ENCODE data around the gene ZNF292.
"Not testable (repeated sequence)": the region's sequence is repeated elsewhere in the genome, so short reads cannot be mapped to it uniquely, and the experiment has no call there.

Gene ZNF292

DNA sequence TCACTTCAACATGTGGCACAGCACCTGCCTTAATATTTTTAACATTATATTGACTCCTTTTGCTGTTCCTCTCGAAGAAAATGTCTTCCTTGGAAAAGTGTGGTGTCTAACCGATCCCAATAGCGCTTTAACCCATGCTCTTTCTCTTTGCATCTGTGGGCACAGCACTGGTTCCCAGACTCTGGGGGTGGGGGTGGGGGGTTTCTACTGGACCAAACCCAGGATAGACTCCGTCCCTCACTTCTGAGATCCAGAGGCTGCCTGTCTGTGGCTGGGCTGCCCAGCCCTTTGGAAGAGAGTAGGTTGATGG lies 3.9 kb upstream of the ZNF292 start:
- CTCF ChIA-PET = no interaction called here
- peak overlapping the region; percentile 84 for H3K4me3 Mint-ChIP-seq
- H3K4me1 Mint-ChIP-seq = peaks cover 31% of the 10 kb centered on the region
- no peaks in the 10 kb centered on the region for H3K9me3 Mint-ChIP-seq
- DNase-seq = no peak
- peaks cover 17% of the 10 kb centered on the region for H3K27me3 Mint-ChIP-seq
- H3K36me3 Mint-ChIP-seq = peaks cover 4% of the 10 kb centered on the region
- peak overlapping the region; percentile 97 for H3K27ac Mint-ChIP-seq

GRCh38 chr6:87151781-87152525 lies 3.4 kb upstream of the ZNF292 start:
- peaks cover 36% of the 10 kb centered on the region for H3K4me1 Mint-ChIP-seq
- peak overlapping the region; percentile 84 for H3K4me3 Mint-ChIP-seq
- DNase-seq = peak; percentile 78
- peaks cover 9% of the 10 kb centered on the region for H3K36me3 Mint-ChIP-seq
- no peaks in the 10 kb centered on the region for H3K9me3 Mint-ChIP-seq
- peaks cover 14% of the 10 kb centered on the region for H3K27me3 Mint-ChIP-seq
- peak overlapping the region; percentile 97 for H3K27ac Mint-ChIP-seq
- CTCF ChIA-PET = no interaction called here

DNA sequence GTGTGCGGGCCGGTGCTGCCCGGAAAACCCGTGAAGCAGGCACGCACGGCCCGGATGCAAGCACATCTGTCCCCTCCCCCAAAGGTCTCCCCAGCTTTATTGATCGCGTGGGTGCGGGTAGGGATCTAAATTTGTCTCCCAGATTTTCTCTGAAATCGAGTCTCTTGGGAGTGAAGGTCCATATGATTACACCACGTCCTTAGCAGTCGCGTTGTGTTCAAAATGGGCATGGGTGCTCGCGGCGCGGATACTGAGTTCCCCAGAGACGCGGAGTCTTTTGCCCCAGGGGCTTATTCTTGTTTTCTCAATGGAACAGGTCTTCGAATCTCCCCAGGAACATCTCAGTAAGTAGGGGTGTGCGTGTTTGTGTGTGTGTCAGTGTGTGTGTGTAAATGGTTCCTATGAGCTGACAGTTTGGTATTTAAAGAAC lies 2.8 kb upstream of the ZNF292 start:
- Mint-ChIP-seq H3K4me1 (peaks cover 38% of the 10 kb centered on the region), H3K27ac (peak overlapping the region; percentile 97), H3K4me3 (peak overlapping the region; percentile 84), H3K36me3 (peaks cover 10% of the 10 kb centered on the region), H3K9me3 (no peaks in the 10 kb centered on the region), H3K27me3 (peaks cover 12% of the 10 kb centered on the region)
- CTCF ChIA-PET = no interaction called here
- DNase-seq = no peak

DNA sequence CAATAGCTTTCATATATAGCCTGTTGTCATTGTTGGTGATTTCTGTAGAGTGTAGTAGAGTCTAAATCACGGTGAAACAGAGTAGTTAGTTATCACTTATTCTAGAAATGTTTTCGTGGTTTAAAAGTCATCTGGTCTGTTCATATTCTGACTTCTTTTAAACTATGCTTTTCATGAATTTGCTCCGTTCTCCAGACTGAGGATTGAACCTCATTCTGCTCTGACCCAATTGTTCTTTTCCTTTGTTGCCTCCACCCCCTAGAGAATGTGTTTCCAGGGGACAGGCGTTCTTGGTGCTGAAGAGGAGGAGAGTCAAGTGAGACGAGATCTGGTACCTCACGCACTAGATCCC lies 748 bp upstream of the ZNF292 start:
- H3K4me3 Mint-ChIP-seq = peak overlapping the region; percentile 84
- peaks cover 49% of the 10 kb centered on the region for H3K4me1 Mint-ChIP-seq
- peak overlapping the region; percentile 97 for H3K27ac Mint-ChIP-seq
- DNase-seq = no peak
- H3K36me3 Mint-ChIP-seq = peaks cover 15% of the 10 kb centered on the region
- CTCF ChIA-PET = interaction anchor here (0.7 to 1.1 kb wide), 2 partner anchors 15 to 82 kb away, joined by 3 read pairs; no protein-coding TSS in a partner anchor
- no peaks in the 10 kb centered on the region for H3K9me3 Mint-ChIP-seq
- peaks cover 12% of the 10 kb centered on the region for H3K27me3 Mint-ChIP-seq

- Mint-ChIP-seq H3K36me3 (peaks cover 18% of the 10 kb centered on the region), H3K27me3 (peaks cover 8% of the 10 kb centered on the region), H3K9me3 (no peaks in the 10 kb centered on the region), H3K4me3 (peak overlapping the region; percentile 84), H3K27ac (peak overlapping the region; percentile 97), H3K4me1 (peaks cover 52% of the 10 kb centered on the region)
- CTCF ChIA-PET = interaction anchor here (2.1 kb wide), 1 partner anchor 16 kb away, joined by 9 read pairs; no protein-coding TSS in a partner anchor
- DNase-seq = peak; percentile 68
Observed at GRCh38 chr6:87155842-87156815, 764 bp downstream of the ZNF292 start.

DNA sequence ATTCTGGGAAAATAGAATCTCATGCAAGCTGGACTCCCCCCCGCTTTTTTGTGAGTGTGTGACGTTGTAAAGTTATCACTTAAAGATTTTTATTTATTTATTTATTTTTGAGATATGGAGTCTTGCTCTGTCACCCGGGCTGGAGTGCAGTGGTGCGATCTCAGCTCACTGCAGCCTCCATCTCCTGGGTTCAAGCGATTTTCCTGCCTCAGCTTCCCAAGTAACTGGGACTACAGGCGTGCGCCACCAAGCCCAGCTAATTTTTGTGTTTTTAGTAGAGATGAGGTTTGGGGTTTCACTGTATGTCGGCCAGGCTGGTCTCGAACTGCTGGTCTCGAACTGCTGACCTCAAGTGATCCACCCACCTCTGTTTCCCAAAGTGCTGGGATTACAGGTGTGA lies 2.2 kb downstream of the ZNF292 start:
- H3K27me3 Mint-ChIP-seq, H3K9me3 Mint-ChIP-seq, DNase-seq, H3K27ac Mint-ChIP-seq: not testable (repeated sequence)
- Mint-ChIP-seq H3K4me1 (peaks cover 50% of the 10 kb centered on the region), H3K36me3 (peaks cover 18% of the 10 kb centered on the region), H3K4me3 (peak overlapping the region; percentile 37)
- CTCF ChIA-PET = interaction anchor here (1.1 kb wide), 1 partner anchor 81 kb away, joined by 4 read pairs; no protein-coding TSS in a partner anchor

DNA sequence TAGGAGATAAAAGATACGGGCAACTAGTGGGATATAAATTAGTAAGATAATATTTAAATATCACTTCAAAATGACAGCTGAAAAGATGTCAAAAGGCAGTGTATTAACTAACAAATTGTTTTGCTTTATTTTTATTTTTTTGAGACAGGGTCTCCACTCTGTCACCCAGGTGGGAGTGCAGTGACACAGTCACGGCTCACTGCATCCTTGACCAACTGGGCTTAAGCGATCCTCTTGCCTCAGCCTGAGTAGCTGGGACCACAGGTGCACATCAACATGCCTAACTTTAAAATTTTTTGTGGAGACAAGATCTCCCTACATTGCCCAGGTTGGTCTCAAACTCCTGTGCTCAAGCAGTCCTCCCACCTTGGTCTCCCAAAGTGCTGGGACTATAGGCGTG lies 5.9 kb downstream of the ZNF292 start:
- H3K27me3 Mint-ChIP-seq = no peaks in the 10 kb centered on the region
- no peak overlapping the region for H3K27ac Mint-ChIP-seq
- peaks cover 23% of the 10 kb centered on the region for H3K36me3 Mint-ChIP-seq
- CTCF ChIA-PET = no interaction called here
- no peak for DNase-seq
- no peak overlapping the region for H3K4me3 Mint-ChIP-seq
- H3K9me3 Mint-ChIP-seq = no peaks in the 10 kb centered on the region
- H3K4me1 Mint-ChIP-seq = peaks cover 50% of the 10 kb centered on the region

DNA sequence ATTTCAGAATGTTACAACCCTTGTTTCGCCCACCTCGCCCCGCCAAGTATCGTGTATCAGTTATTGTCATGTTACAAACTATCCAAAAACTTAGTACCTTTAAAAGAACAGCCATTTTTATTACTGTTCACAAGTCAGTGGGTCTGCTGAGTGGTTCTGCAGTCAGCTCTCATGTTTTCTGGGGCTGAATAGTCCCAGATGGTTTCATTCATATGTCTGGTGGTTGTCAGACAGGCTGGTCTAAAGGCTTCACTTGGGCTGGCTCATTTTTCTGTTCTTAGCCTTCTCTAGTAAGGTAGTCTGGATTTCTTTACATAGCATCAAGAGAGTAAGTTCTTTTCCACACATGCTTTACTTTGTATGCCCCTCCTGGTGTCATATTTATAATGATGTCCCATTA lies 8.6 kb downstream of the ZNF292 start:
- no peak overlapping the region for H3K27ac Mint-ChIP-seq
- H3K27me3 Mint-ChIP-seq = no peaks in the 10 kb centered on the region
- peaks cover 44% of the 10 kb centered on the region for H3K4me1 Mint-ChIP-seq
- H3K9me3 Mint-ChIP-seq = no peaks in the 10 kb centered on the region
- CTCF ChIA-PET = no interaction called here
- no peak for DNase-seq
- no peak overlapping the region for H3K4me3 Mint-ChIP-seq
- peaks cover 11% of the 10 kb centered on the region for H3K36me3 Mint-ChIP-seq

GRCh38 chr6:87164506-87164905 lies 9.1 kb downstream of the ZNF292 start:
- CTCF ChIA-PET = no interaction called here
- Mint-ChIP-seq H3K4me1 (peaks cover 43% of the 10 kb centered on the region), H3K27me3 (no peaks in the 10 kb centered on the region), H3K4me3 (no peak overlapping the region), H3K9me3 (no peaks in the 10 kb centered on the region), H3K36me3 (peaks cover 12% of the 10 kb centered on the region), H3K27ac (no peak overlapping the region)
- DNase-seq = no peak

DNA sequence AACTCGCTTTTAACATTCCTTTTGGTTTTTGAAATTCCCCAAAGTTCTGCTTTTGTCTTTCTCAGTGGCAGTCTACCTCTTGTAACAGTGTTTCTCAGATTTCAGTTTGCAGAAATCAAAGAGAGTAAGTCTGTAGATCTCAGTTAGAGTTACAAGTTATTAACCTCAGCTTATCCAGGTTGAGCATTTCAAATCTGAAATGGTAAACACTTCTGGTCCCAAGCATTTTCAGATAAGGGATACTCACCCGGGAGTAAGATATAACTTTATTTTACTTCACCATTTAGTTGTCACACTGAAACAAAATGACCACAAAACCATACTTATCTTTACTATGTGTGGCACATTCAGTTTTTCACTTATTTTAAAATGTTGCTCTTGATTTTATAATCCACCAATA lies 9.8 kb downstream of the ZNF292 start:
- peaks cover 9% of the 10 kb centered on the region for H3K36me3 Mint-ChIP-seq
- no peak overlapping the region for H3K27ac Mint-ChIP-seq
- CTCF ChIA-PET = no interaction called here
- peaks cover 40% of the 10 kb centered on the region for H3K4me1 Mint-ChIP-seq
- H3K9me3 Mint-ChIP-seq = no peaks in the 10 kb centered on the region
- H3K27me3 Mint-ChIP-seq = no peaks in the 10 kb centered on the region
- H3K4me3 Mint-ChIP-seq = no peak overlapping the region
- no peak for DNase-seq

DNA sequence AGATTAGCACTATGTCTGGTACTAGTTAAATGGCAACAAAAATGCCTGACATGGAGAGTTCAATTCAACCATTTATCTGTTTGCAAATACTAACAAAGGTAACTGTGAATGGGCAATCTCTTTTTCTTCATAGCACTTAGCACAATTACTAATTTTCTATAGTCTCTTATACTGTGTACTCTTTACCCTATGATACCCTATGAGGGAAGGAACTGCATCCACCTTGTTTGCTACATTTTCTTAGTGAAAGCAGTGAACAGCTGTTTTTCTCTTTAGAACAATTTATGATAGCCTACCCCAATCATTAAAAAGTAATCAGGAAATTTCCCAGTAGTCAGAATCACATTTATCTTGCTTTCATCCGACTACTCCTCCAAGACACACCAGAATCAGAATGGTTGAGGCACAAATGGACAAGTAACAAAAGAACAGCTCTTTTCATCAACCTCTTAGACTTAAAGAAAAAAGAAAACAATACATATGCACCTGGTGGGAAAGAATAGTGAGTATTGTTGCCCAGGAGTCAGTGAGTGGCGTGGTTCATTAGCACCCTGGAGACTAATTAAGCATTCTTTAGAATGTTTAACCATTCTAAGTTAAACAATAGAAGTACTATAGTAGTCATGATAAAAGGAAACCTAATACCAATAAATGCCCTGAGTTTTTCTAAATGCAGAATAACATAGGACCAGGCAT lies 16.7 kb downstream of the ZNF292 start:
- peak overlapping the region; percentile 17 for H3K27ac Mint-ChIP-seq
- CTCF ChIA-PET = no interaction called here
- H3K27me3 Mint-ChIP-seq = no peaks in the 10 kb centered on the region
- no peak for DNase-seq
- H3K9me3 Mint-ChIP-seq = no peaks in the 10 kb centered on the region
- peaks cover 36% of the 10 kb centered on the region for H3K4me1 Mint-ChIP-seq
- no peak overlapping the region for H3K4me3 Mint-ChIP-seq
- peaks cover 29% of the 10 kb centered on the region for H3K36me3 Mint-ChIP-seq

DNA sequence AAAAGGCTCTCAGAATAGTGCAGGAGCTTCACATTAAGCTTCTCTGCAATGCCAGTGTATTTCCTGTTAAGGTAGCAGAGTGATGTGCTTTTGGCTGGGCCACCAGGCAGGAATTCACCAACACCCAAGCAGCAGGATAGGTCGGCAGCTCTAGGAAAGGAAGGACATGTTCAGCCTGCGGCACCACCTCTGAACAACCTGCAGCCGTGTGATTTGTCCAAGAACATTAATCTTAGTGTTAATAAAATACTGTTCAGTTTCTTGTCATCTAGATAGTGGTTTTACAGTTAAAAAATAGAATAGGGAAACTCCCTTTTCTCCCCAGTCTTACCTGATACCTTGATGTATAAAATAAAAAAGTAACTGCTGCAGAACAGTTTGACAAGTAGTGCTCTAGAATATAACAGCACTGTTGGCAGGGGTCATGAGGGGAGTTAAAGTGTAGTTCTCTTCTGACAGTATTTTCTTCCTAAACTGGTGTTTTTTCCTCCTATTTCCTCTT lies 18.8 kb downstream of the ZNF292 start:
- DNase-seq = no peak
- CTCF ChIA-PET = no interaction called here
- Mint-ChIP-seq H3K9me3 (no peaks in the 10 kb centered on the region), H3K36me3 (peaks cover 40% of the 10 kb centered on the region), H3K4me3 (no peak overlapping the region), H3K27me3 (no peaks in the 10 kb centered on the region), H3K4me1 (peaks cover 37% of the 10 kb centered on the region), H3K27ac (peak overlapping the region; percentile 35)

DNA sequence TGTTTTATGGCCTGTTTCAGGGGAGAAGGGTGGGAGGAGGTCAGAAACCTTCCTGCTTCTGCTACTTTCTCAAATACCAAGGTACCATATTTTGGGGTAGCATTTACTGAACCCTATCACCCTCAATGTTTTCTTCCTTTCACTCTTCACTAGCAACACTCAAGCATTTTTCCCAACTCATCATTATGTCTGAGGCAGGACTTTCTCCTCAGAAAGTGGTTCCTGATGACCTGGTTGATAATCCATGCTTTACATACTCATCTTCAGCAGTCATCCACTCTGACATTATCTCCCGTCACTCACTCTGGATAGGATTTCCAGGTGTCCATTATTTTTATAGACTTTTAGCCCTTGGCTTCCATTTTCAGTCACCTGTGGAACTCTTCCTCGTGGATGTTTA lies 21.1 kb downstream of the ZNF292 start:
- H3K9me3 Mint-ChIP-seq = no peaks in the 10 kb centered on the region
- CTCF ChIA-PET = no interaction called here
- DNase-seq = no peak
- H3K36me3 Mint-ChIP-seq = peaks cover 55% of the 10 kb centered on the region
- no peak overlapping the region for H3K4me3 Mint-ChIP-seq
- H3K27ac Mint-ChIP-seq = no peak overlapping the region
- peaks cover 50% of the 10 kb centered on the region for H3K4me1 Mint-ChIP-seq
- H3K27me3 Mint-ChIP-seq = no peaks in the 10 kb centered on the region

DNA sequence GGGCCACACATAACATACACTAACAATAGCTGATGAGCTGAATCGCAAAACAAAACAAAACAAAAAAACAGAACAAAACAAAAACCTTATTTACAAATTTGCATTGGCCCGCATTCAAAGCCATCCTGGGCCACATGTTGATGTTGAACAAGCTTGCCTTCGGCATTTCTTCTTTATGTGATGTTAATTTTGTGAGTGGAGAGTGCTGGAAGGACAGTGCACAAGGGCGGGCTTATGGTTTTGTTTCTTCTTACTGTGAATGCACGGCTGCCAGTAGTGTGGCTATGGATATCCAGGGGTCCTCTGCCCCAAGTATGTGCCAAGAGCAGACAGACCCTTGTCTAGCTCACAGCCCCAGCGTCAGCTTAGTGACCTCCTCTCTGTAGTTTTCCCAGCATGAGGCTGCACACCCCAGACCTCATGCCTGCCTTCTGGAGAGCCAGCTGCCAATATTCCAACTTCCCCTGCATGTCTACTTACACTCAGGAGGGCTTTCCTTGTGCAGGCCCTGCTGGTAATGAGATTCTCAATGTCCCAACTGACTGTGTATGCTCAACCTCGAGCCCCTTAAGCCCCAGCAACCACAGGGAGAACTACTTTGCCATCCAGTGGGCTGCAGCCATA lies 24.9 kb downstream of the ZNF292 start:
- no peaks in the 10 kb centered on the region for H3K27me3 Mint-ChIP-seq
- DNase-seq = no peak
- CTCF ChIA-PET = no interaction called here
- peaks cover 38% of the 10 kb centered on the region for H3K4me1 Mint-ChIP-seq
- H3K4me3 Mint-ChIP-seq = no peak overlapping the region
- peaks cover 57% of the 10 kb centered on the region for H3K36me3 Mint-ChIP-seq
- H3K27ac Mint-ChIP-seq = no peak overlapping the region
- H3K9me3 Mint-ChIP-seq = no peaks in the 10 kb centered on the region

Measured in activated naive CD4-positive, alpha-beta T cell treated with anti-CD3 and anti-CD28 coated beads, Interleukin-2, amount 10 ng/mL, durations not matched to agents 7 days and 5 days (primary cell).